ENCODE measurements around the gene LATS2.
A peak's percentile ranks its signal among the peaks of the same experiment; 100 is the strongest.

The LATS2 gene

DNA sequence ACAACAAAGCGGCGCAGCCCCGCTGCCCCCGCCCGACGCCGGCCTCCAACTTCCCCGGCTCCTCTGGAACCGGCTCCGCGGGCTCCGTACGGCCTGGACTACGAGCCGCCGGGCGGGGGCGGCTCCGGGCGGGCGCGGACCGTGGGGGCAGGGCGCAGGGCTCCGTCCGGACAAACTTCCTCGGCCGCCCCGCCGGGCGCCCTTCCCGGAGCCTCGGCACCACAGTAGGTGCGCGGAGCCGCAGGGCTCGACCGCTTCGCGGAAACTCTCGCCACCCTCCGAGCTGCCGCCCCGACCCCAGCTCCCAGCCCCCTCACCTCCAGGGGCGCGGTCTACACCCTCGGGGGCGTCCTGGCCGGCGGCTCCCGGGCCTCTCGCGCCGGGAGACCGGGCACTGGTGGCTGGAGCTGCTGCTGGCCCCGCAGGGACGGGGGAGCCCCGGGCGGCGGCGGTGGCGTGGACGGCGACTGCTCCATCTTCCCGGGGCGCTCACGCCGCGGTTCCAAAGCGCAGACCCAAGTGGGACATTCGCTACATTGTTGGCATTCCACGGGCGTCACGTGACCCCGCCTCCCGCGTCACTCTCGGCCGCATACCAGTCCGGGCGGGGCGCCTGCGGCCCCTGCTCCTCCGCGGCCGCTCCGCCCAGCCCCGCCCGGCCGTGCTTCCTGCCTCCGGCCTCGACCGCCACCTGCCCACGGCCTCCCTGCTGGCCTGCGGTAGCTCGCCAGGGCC is at the start of gene LATS2:
Gene LATS2, minus strand, starts transcription at position 558 of the 735 bp plus-strand sequence. CDS start 15,560 bp downstream, outside the sequence.
- Mint-ChIP-seq H3K36me3 (no peaks in the 10 kb centered on the region), H3K4me1 (ENCODE audit: low read depth) (peaks cover 5% of the 10 kb centered on the region), H3K9me3 (ENCODE audit: low read depth) (no peaks in the 10 kb centered on the region), H3K27me3 (peaks cover 13% of the 10 kb centered on the region), H3K4me3 (peak within 1 kb of the TSS; percentile 87), H3K27ac (no peak within 1 kb of the TSS)

DNA sequence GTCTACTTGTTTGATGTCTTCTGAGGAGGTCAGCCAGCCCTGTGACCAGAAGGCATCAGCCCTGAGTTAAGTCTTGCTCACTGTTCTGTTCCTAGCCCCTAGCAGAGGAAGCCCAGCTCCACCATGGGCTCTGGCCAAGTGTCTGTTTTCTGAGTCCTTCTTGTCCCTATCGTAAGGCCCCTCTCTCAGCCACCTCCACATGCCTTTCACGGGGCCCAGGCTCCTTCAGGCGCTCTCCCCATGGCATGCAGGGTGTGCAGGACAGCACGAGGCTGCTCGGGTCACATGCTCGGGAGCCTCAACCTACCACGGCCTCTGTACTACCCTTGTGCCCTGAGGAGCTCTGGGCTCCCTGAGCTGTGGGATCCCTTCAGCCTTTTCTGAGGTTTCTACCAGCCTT is 47.8 kb upstream of the LATS2 start:
- H3K36me3 Mint-ChIP-seq = no peaks in the 10 kb centered on the region
- no peak overlapping the region for H3K4me3 Mint-ChIP-seq
- no peaks in the 10 kb centered on the region for H3K4me1 Mint-ChIP-seq (ENCODE audit: low read depth)
- no peaks in the 10 kb centered on the region for H3K9me3 Mint-ChIP-seq (ENCODE audit: low read depth)
- no peak overlapping the region for H3K27ac Mint-ChIP-seq
- no peaks in the 10 kb centered on the region for H3K27me3 Mint-ChIP-seq

DNA sequence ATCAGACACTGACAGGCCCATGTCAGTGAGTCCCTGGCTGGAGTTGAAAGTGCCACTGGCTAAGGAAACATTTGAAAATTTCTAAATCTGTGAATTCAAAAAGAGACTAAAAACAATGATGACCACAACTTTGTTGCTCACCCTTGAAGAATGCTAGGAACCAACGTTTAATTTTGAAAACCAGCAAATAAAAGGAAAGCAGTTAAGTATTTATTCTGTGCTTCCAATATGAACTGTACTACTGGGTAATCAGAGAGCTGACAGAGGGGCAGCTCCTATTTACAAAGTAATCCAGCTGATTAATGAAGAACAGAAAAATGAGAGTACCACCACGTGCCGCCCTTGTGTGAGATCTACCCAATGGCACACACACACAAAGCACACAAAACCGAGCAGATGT is 44.7 kb upstream of the LATS2 start:
- Mint-ChIP-seq H3K27me3 (no peaks in the 10 kb centered on the region), H3K36me3 (no peaks in the 10 kb centered on the region), H3K9me3 (ENCODE audit: low read depth) (no peaks in the 10 kb centered on the region), H3K4me1 (ENCODE audit: low read depth) (no peaks in the 10 kb centered on the region), H3K27ac (no peak overlapping the region), H3K4me3 (no peak overlapping the region)

GRCh38 chr13:21104199-21105019 is 43.0 kb upstream of the LATS2 start:
- H3K27ac Mint-ChIP-seq = no peak overlapping the region
- H3K4me1 Mint-ChIP-seq (ENCODE audit: low read depth) = no peaks in the 10 kb centered on the region
- no peaks in the 10 kb centered on the region for H3K9me3 Mint-ChIP-seq (ENCODE audit: low read depth)
- H3K36me3 Mint-ChIP-seq = no peaks in the 10 kb centered on the region
- H3K27me3 Mint-ChIP-seq = no peaks in the 10 kb centered on the region
- no peak overlapping the region for H3K4me3 Mint-ChIP-seq

- Mint-ChIP-seq H3K4me1 (ENCODE audit: low read depth) (no peaks in the 10 kb centered on the region), H3K27ac (no peak overlapping the region), H3K36me3 (no peaks in the 10 kb centered on the region), H3K27me3 (no peaks in the 10 kb centered on the region), H3K4me3 (no peak overlapping the region), H3K9me3 (ENCODE audit: low read depth) (no peaks in the 10 kb centered on the region)
Observed at GRCh38 chr13:21101865-21102576, 40.6 kb upstream of the LATS2 start.

DNA sequence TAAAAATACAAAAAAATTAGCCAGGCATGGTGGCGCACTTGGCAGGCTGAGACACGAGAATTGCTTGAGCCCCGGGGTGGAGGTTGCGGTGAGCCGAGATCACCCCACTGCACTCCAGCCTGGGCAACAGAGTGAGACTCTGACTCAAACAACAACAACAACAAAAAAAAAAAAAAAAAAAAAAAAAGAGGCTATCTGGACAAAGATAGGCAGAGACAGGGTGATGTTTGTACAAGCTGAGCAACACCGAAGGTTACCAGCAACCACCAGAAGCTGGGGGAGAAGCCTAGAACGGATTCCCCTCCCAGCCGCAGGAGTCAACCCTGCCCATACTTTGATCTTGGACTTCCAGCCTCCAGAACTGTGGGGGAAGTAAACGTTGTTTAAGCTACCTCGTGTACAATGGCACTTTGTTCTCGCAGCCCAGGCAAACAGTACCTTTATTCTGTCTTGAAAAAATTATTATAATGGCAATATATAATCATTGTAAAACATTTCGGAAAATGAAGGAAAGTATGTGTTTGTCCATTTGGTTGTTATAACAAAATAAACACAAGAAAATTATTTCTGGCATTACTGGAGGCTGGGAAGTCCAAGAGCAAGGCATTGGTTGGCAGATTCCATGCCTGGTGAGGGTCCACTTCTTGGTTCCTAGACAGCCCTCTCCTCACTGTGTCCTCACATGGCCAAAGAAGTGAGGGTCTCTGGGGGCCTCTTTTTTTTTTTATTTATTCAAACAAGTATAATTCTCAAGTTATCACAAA is 39.8 kb upstream of the LATS2 start:
- H3K27ac Mint-ChIP-seq = no peak overlapping the region
- H3K4me1 Mint-ChIP-seq (ENCODE audit: low read depth) = no peaks in the 10 kb centered on the region
- H3K9me3 Mint-ChIP-seq (ENCODE audit: low read depth) = no peaks in the 10 kb centered on the region
- H3K36me3 Mint-ChIP-seq = no peaks in the 10 kb centered on the region
- H3K27me3 Mint-ChIP-seq = no peaks in the 10 kb centered on the region
- H3K4me3 Mint-ChIP-seq = no peak overlapping the region

DNA sequence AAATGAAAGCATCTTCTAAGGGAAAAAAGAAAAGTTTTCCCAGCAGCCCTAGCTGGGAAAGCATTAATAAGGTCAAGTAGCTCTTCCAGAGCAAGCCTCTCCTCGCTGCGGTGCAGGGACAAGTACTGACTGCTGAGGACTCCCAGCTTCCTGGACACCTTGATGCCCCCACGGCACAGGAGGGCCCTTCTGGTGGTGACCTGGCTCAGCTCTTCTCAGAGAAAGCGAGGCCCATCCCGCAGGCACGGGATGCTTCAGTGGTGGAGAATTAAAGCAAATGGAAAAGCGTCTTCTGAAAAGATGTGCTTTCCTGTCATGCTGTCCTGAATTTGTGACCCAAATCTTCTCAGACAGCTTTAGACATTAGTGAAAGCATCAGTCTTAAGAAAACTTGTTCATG is 38.8 kb upstream of the LATS2 start:
- no peak overlapping the region for H3K27ac Mint-ChIP-seq

DNA sequence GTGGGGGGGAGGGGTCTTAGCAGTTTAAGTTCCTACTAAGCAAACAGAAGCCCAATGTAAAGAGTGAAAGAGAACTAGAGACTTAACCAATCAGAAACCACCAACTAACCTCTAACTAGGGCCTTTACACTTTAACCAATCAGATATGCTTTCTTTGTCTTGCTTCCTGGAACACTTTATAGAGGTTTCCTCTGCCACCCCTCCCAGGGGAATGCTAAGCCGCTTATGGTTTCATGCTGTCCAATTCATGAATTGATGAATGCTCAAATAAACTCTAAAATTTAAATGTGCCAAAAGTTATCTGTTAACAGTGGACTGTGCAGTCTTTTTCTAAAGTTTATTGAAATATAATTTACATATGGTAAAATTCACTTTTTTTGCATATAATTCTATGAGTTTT is 33.9 kb upstream of the LATS2 start:
- Mint-ChIP-seq H3K4me1 (ENCODE audit: low read depth) (no peaks in the 10 kb centered on the region), H3K27me3 (no peaks in the 10 kb centered on the region), H3K36me3 (no peaks in the 10 kb centered on the region), H3K27ac (no peak overlapping the region), H3K9me3 (ENCODE audit: low read depth) (no peaks in the 10 kb centered on the region), H3K4me3 (no peak overlapping the region)

More for the DNA sequence above, 38.8 kb upstream of the LATS2 start:
- no peaks in the 10 kb centered on the region for H3K9me3 Mint-ChIP-seq (ENCODE audit: low read depth)
- H3K36me3 Mint-ChIP-seq = no peaks in the 10 kb centered on the region
- H3K27me3 Mint-ChIP-seq = no peaks in the 10 kb centered on the region
- H3K4me3 Mint-ChIP-seq = no peak overlapping the region
- H3K4me1 Mint-ChIP-seq (ENCODE audit: low read depth) = no peaks in the 10 kb centered on the region

GRCh38 chr13:21089830-21090229 is 28.4 kb upstream of the LATS2 start:
- Mint-ChIP-seq H3K4me3 (no peak overlapping the region), H3K9me3 (ENCODE audit: low read depth) (no peaks in the 10 kb centered on the region), H3K27ac (no peak overlapping the region), H3K27me3 (no peaks in the 10 kb centered on the region), H3K36me3 (no peaks in the 10 kb centered on the region), H3K4me1 (ENCODE audit: low read depth) (no peaks in the 10 kb centered on the region)

DNA sequence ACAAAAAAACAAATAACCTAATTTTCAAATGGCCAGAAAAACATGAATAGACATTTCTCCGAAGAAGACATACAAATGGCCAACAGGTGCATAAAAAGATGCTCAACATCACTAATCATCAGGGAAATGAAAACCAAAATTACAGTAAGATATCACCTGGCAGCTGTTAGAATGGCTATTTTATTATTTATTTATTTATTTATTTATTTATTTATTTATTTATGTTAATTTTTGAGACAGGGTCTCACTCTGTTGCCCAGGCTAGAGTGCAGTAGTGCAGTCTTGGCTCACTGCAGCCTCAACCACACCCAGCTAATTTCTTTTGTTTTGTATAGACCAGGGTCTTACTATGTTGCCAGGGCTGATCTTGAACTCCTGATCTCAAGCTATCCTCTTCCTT is 27.1 kb upstream of the LATS2 start:
- no peaks in the 10 kb centered on the region for H3K4me1 Mint-ChIP-seq (ENCODE audit: low read depth)

DNA sequence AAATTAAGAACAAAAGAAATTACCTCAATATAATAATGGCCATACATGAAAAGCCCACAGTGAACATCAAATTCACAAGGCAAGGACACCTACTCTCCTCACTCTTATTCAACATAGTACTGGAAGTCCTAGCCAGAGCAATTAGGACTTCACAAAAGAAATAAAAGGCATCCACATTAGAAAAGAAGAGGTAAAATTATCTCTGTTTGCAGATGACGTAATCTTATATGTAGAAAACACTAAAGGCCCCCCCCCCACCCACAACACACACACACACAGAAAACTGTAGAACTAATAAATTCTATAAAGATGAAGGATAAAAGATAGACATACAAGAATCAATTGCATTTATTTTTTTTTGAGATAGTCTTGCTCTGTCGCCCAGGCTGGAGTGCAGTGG is 25.5 kb upstream of the LATS2 start:
- Mint-ChIP-seq H3K9me3 (ENCODE audit: low read depth) (no peaks in the 10 kb centered on the region), H3K4me3 (no peak overlapping the region), H3K4me1 (ENCODE audit: low read depth) (no peaks in the 10 kb centered on the region), H3K36me3 (no peaks in the 10 kb centered on the region), H3K27me3 (no peaks in the 10 kb centered on the region), H3K27ac (no peak overlapping the region)

More for the DNA sequence above, 27.1 kb upstream of the LATS2 start:
- no peak overlapping the region for H3K4me3 Mint-ChIP-seq
- H3K9me3 Mint-ChIP-seq (ENCODE audit: low read depth) = no peaks in the 10 kb centered on the region
- no peak overlapping the region for H3K27ac Mint-ChIP-seq
- H3K27me3 Mint-ChIP-seq = no peaks in the 10 kb centered on the region
- no peaks in the 10 kb centered on the region for H3K36me3 Mint-ChIP-seq

DNA sequence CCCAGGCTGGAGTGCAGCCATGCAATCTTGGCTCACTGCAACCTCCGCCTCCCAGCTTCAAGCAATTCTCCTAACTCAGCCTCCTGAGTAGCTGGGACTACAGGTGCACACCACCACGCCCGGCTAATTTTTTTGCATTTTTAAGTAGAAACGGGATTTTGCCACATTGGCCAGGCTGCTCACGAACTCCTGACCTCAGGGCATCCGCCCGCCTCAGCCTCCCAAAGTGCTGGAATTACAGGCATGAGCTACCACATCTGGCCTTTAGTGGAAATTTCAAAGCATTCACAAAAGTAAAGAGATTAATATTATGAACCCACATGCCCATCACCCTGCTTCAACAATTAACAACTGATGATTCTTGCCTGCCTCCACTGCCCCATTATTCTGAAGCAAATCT is 20.5 kb upstream of the LATS2 start:
- no peak overlapping the region for H3K27ac Mint-ChIP-seq

GRCh38 chr13:21080593-21080891 is 19.2 kb upstream of the LATS2 start:
- H3K4me3 Mint-ChIP-seq = no peak overlapping the region
- no peaks in the 10 kb centered on the region for H3K36me3 Mint-ChIP-seq
- H3K9me3 Mint-ChIP-seq (ENCODE audit: low read depth) = no peaks in the 10 kb centered on the region
- H3K4me1 Mint-ChIP-seq (ENCODE audit: low read depth) = no peaks in the 10 kb centered on the region
- H3K27me3 Mint-ChIP-seq = no peaks in the 10 kb centered on the region
- H3K27ac Mint-ChIP-seq = no peak overlapping the region

More for the DNA sequence above, 20.5 kb upstream of the LATS2 start:
- no peaks in the 10 kb centered on the region for H3K4me1 Mint-ChIP-seq (ENCODE audit: low read depth)
- no peaks in the 10 kb centered on the region for H3K27me3 Mint-ChIP-seq
- no peaks in the 10 kb centered on the region for H3K36me3 Mint-ChIP-seq
- H3K9me3 Mint-ChIP-seq (ENCODE audit: low read depth) = no peaks in the 10 kb centered on the region
- H3K4me3 Mint-ChIP-seq = no peak overlapping the region

DNA sequence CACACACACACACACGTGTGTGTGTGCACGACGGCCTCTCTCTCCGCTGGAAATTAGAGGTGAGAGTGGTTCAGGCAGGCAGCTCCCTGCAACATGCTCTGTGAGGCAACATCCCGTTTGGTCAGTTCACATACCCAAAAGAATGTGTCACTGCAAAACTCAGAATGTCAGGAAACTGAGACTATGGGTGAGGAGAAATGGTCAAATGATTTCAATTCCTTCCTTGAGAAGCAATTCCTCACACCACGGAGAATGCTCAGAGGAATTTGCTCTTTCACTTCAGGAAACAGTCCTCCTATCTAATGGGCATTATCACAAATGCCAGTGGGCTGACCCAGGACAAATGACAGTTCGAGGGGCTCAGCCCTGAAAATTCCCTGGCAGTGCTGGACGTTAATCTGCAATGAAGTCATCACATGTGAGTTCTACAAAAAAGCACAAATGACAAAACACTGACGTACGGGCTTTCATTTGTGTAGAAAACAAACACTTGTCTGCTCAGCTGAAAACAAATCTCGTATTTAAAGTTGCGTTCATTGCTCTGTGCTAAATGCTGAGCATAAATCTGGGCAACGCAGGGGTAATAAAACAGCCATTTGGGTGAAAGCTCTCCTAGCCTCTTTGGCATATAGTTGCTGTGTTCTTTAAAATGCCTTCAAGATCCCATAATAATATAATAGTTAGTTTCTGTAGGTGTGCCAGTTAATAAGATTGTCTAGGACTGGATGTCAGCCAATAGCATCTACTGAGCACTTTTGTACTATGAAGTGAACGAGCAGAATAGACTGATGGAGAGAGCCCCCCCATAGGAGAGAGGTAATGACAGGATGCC is 18.6 kb upstream of the LATS2 start:
- Mint-ChIP-seq H3K9me3 (ENCODE audit: low read depth) (no peaks in the 10 kb centered on the region), H3K4me3 (no peak overlapping the region), H3K36me3 (no peaks in the 10 kb centered on the region), H3K27me3 (no peaks in the 10 kb centered on the region), H3K27ac (peak overlapping the region; percentile 2), H3K4me1 (ENCODE audit: low read depth) (peaks cover 5% of the 10 kb centered on the region)

All from activated naive CD8-positive, alpha-beta T cell (primary cell).